Endothelial cell of umbilical vein (primary cell): ENCODE data around the gene TRABD2A. TPM values are rescaled to one million over a fixed set of nuclear protein-coding genes. Genes with fewer than 3 reads are reported as not detected.

Source experiments
- BruUV-seq: library from RNA; stranded (reverse); fragments of 400-500 nt; replicated peaks from 2 replicates; lab custom pipeline; 2021; lab: Mats Ljungman, UMichigan
- CTCF ChIA-PET: fragments of 300-600, 350-600 bp; sonication (Branson Sonifier 250); formaldehyde crosslinking; loops from one replicate; lab custom pipeline; 2021; ENCODE audit warnings: antibody characterized with exemption, inconsistent platforms; lab: Charles Lee
- POLR2A ChIA-PET: fragments of 300-600, 350-600 bp; sonication (Branson Sonifier 250); formaldehyde crosslinking; loops from one replicate; lab custom pipeline; 2021; ENCODE audit warnings: antibody characterized with exemption, inconsistent platforms; lab: Charles Lee
- DNase-seq: peaks from one replicate; pipeline ENCODE4 v3.0.0-alpha.2; 2011; ENCODE audit warnings: low read depth, low spot score
- FAIRE-seq: peaks from 2 replicates; lab custom pipeline; 2011; peaks lifted over from hg19 to GRCh38; lab: Jason Lieb, UNC
- H2AFZ ChIP-seq: 2 replicates; pipeline ENCODE4 v1.6.0; 2012; ENCODE audit warnings: low read depth, low read length, control low read depth, inconsistent platforms
- H3K27ac ChIP-seq: 2 replicates; pipeline ENCODE4 v1.5.1; 2011; ENCODE audit warnings: low read depth, mild to moderate bottlenecking, control low read depth, low read length, moderate library complexity; ENCODE audit not compliant: insufficient read depth
- H3K27me3 ChIP-seq, 2 experiments: 2 replicates each; pipeline versions ENCODE4 v1.6.0 to v1.6.1; 2011; ENCODE audit warnings: low read length in 2 of 2, mixed read lengths in 1 of 2; ENCODE audit not compliant: control insufficient read depth in 2 of 2, insufficient read depth in 2 of 2
- H3K36me3 ChIP-seq, 2 experiments: 2 replicates in 1 of 2; 3 replicates in 1 of 2; pipeline ENCODE4 v1.5.1; 2011; ENCODE audit warnings: low read length in 2 of 2, mild to moderate bottlenecking in 1 of 2, moderate library complexity in 1 of 2; ENCODE audit not compliant: control insufficient read depth in 2 of 2, insufficient read depth in 2 of 2; ENCODE audit errors: extremely low read depth in 1 of 2
- H3K4me1 ChIP-seq: 3 replicates; pipeline ENCODE4 v1.5.1; 2011; ENCODE audit warnings: mild to moderate bottlenecking, low read length; ENCODE audit not compliant: control insufficient read depth, insufficient read depth; ENCODE audit errors: extremely low read depth
- H3K4me2 ChIP-seq: 2 replicates; pipeline ENCODE4 v1.6.1; 2011; ENCODE audit warnings: low read length, control low read depth, mixed read lengths; ENCODE audit not compliant: insufficient read depth
- H3K4me3 ChIP-seq, 3 experiments: fragments of 200-600 bp in 1 of 3; sonication (generic), shearing (Covaris generic) in 1 of 3; replicated peaks in 1 of 3; 2 replicates each; pipeline ENCODE4 v1.5.1; 2011 to 2016; ENCODE audit warnings: control low read depth in 3 of 3, low read length in 3 of 3, mild to moderate bottlenecking in 2 of 3, inconsistent platforms in 1 of 3, low read depth in 1 of 3, moderate library complexity in 1 of 3; ENCODE audit not compliant: insufficient read depth in 1 of 3
- H3K79me2 ChIP-seq: 2 replicates; pipeline ENCODE4 v1.6.0; 2012; ENCODE audit warnings: low read length, inconsistent platforms; ENCODE audit not compliant: control insufficient read depth, insufficient read depth
- H3K9ac ChIP-seq: replicated peaks from 2 replicates; pipeline ENCODE3; 2011; ENCODE audit warnings: low read length, control low read depth; ENCODE audit not compliant: insufficient read depth; ENCODE audit errors: extremely low read depth
- H3K9me1 ChIP-seq: replicated peaks from 3 replicates; pipeline ENCODE4 v1.6.0; 2011; ENCODE audit warnings: mild to moderate bottlenecking, low read length; ENCODE audit not compliant: control insufficient read depth, insufficient read depth; ENCODE audit errors: extremely low read depth
- H3K9me3 ChIP-seq: replicated peaks from 2 replicates; pipeline ENCODE4 v1.5.1; 2012; ENCODE audit warnings: low read length, inconsistent platforms; ENCODE audit not compliant: control insufficient read depth, insufficient read depth
- H4K20me1 ChIP-seq: replicated peaks from 2 replicates; pipeline ENCODE3; 2011; ENCODE audit warnings: mild to moderate bottlenecking, low read length; ENCODE audit not compliant: control insufficient read depth, insufficient read depth; ENCODE audit errors: extremely low read depth
- EZH2 ChIP-seq: IDR thresholded peaks from 2 replicates; pipeline ENCODE4 v1.6.1; 2012; ENCODE audit warnings: borderline replicate concordance, low read depth, mild to moderate bottlenecking, moderate library complexity, low read length, inconsistent platforms; ENCODE audit not compliant: severe bottlenecking
- FOS ChIP-seq: IDR thresholded peaks from 2 replicates; pipeline ENCODE4 v1.6.1; 2011; ENCODE audit warnings: mild to moderate bottlenecking, low read length, moderate library complexity, borderline replicate concordance; ENCODE audit not compliant: insufficient read depth
- GATA2 ChIP-seq: IDR thresholded peaks from 2 replicates; pipeline ENCODE4 v1.7.0; 2011; ENCODE audit warnings: low read depth, mild to moderate bottlenecking, moderate library complexity, mixed read lengths, low read length; ENCODE audit not compliant: insufficient read length, insufficient read depth
- JUN ChIP-seq: IDR thresholded peaks from 2 replicates; pipeline ENCODE4 v1.6.1; 2011; ENCODE audit warnings: borderline replicate concordance, low read depth; ENCODE audit not compliant: insufficient read length, insufficient read depth
- MYC ChIP-seq: IDR thresholded peaks from one replicate; pipeline ENCODE4 v1.6.1; 2011; ENCODE audit warnings: mild to moderate bottlenecking, low read depth, low read length
- POLR2A ChIP-seq: IDR thresholded peaks from 2 replicates; pipeline ENCODE4 v1.6.1; 2012; ENCODE audit warnings: low read depth, mild to moderate bottlenecking, control low read depth, low read length
- POLR2AphosphoS5 ChIP-seq: IDR thresholded peaks from 2 replicates; pipeline ENCODE4 v1.6.1; 2012; ENCODE audit warnings: low read depth, mild to moderate bottlenecking, control low read depth, low read length, moderate library complexity; ENCODE audit not compliant: insufficient read depth
- dilution Hi-C: fragments of 300-500 bp; cut with MboI; formaldehyde crosslinking; loops from one replicate; pipeline ENCODE4 v1.15.0; 2019; ENCODE audit warnings: low sequenced_read_pairs; ENCODE audit not compliant: extremely low pct_ligation_motif_present
- intact Hi-C: fragments of 100-400 bp; cut with micrococcal nuclease; formaldehyde crosslinking; loops from one replicate; pipeline ENCODE4 v1.10.0; 2022
- polyA plus RNA-seq, 4 experiments: library from polyadenylated mRNA; depleted of rRNA in 3 of 4; stranded (reverse) in 3 of 4; unstranded in 1 of 4; fragments of >200 nt; gene quantifications; 2 replicates each; pipeline versions ENCODE4 v1.2.1 to v1.2.3, GENCODE V29; 2011 to 2012; ENCODE audit warnings: missing spikeins in 1 of 4
- total RNA-seq: library from RNA; stranded (reverse); gene quantifications from 2 replicates; pipeline ENCODE4 v1.2.3, GENCODE V29; 2021
- TF ChIP-seq, protein P1 (sequence below), 2 donors: IDR thresholded peaks; 1 replicate in 1 of 2; 2 replicates in 1 of 2; pipeline ENCODE4 v1.5.1; 2011; ENCODE audit warnings: low read length in 2 of 2, mild to moderate bottlenecking in 2 of 2, moderate library complexity in 2 of 2, control low read depth in 1 of 2, inconsistent platforms in 1 of 2, low read depth in 1 of 2; ENCODE audit not compliant: insufficient read depth in 1 of 2; ENCODE audit errors: extremely low read depth in 1 of 2
- TF ChIP-seq, protein P2 (sequence below): IDR thresholded peaks from 2 replicates; pipeline ENCODE4 v1.6.1; 2011; ENCODE audit not compliant: insufficient read depth, insufficient read length

Gene TRABD2A
- total and polyA plus RNA-seq, 2 donors (not counting 3 experiments of a cell fraction or from before 2014, with no cell fraction given) = 1.0 to 1.8 TPM

DNA sequence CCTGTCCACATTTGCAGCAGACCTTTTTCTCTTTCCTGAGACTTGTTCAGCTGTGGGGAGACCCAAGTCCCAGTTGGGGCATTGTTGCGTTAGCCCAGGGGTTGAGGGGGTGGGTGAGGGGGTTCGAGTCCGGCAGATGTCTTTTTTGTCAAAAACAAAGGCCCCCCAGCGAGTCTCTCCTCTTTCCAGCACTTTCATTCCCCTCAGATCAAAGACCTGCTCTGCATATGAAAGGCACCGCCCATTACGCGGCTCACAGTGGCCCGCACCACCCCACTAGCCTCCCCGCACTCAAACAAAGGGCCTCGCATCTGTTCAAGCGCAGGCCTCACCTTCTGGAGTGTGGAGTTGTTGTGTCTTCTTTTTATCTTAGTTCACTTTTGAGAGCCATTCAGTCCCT is 25.2 kb downstream of the TRABD2A start:
- intact Hi-C loops = no loop called here
- Histone ChIP-seq H3K9me1 (no peaks in the 10 kb centered on the region), H2AFZ (no peak overlapping the region), H3K9me3 (no peaks in the 10 kb centered on the region), H4K20me1 (no peaks in the 10 kb centered on the region), H3K4me3 (no peak overlapping the region), H3K4me1 (no peaks in the 10 kb centered on the region), H3K9ac (no peak overlapping the region), H3K36me3 (no peaks in the 10 kb centered on the region), H3K27me3 (peaks cover 0 to 1% of the 10 kb centered on the region in 2 experiments), H3K27ac (no peak overlapping the region), H3K4me2 (no peak overlapping the region), H3K79me2 (no peaks in the 10 kb centered on the region)
- no peak for TF ChIP-seq POLR2A
- TF ChIP-seq JUN = no peak
- TF ChIP-seq MYC = no peak
- TF ChIP-seq, protein P1, sequence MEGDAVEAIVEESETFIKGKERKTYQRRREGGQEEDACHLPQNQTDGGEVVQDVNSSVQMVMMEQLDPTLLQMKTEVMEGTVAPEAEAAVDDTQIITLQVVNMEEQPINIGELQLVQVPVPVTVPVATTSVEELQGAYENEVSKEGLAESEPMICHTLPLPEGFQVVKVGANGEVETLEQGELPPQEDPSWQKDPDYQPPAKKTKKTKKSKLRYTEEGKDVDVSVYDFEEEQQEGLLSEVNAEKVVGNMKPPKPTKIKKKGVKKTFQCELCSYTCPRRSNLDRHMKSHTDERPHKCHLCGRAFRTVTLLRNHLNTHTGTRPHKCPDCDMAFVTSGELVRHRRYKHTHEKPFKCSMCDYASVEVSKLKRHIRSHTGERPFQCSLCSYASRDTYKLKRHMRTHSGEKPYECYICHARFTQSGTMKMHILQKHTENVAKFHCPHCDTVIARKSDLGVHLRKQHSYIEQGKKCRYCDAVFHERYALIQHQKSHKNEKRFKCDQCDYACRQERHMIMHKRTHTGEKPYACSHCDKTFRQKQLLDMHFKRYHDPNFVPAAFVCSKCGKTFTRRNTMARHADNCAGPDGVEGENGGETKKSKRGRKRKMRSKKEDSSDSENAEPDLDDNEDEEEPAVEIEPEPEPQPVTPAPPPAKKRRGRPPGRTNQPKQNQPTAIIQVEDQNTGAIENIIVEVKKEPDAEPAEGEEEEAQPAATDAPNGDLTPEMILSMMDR (IDR thresholded peaks at IDR 0.05; ENCODE audit: extremely low read depth in 1 of 2, insufficient read depth in 1 of 2, low read depth in 1 of 2, low read length in 2 of 2) = no peak
- TF ChIP-seq EZH2 = no peak
- TF ChIP-seq POLR2AphosphoS5 = no peak
- no peak for TF ChIP-seq GATA2
- no peak for TF ChIP-seq FOS
- TF ChIP-seq, protein P2, sequence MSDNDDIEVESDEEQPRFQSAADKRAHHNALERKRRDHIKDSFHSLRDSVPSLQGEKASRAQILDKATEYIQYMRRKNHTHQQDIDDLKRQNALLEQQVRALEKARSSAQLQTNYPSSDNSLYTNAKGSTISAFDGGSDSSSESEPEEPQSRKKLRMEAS = no peak
- CTCF ChIA-PET = no interaction called here
- dilution Hi-C loops = no loop called here
- POLR2A ChIA-PET = no interaction called here
- no TSS peak for BruUV-seq
- no peak for DNase-seq
- FAIRE-seq = no peak
